BE2C (cell line): ENCODE measurements around the gene SPOCK3.

Source experiments
- DNase-seq: peaks from one replicate; pipeline ENCODE4 v3.0.0-alpha.2; 2020
- H3K27me3 ChIP-seq: fragments of 250-450 bp; sonication (Bioruptor Pico); 2 replicates; pipeline ENCODE4 v1.5.1; 2020; ENCODE audit warnings: mild to moderate bottlenecking
- H3K36me3 ChIP-seq: fragments of 250-450 bp; sonication (Bioruptor Pico); 2 replicates; pipeline ENCODE4 v1.5.1; 2020; ENCODE audit warnings: mild to moderate bottlenecking
- H3K4me1 ChIP-seq: fragments of 250-450 bp; sonication (Bioruptor Pico); 2 replicates; pipeline ENCODE4 v1.5.1; 2020
- H3K4me3 ChIP-seq: 2 replicates; pipeline ENCODE4 v1.5.1; 2011; ENCODE audit warnings: low read depth, low read length
- H3K9me3 ChIP-seq: fragments of 250-450 bp; sonication (Bioruptor Pico); 2 replicates; pipeline ENCODE4 v1.5.1; 2020
- CTCF ChIP-seq: IDR thresholded peaks from 2 replicates; pipeline ENCODE4 v1.5.1; 2012; ENCODE audit warnings: mild to moderate bottlenecking, low read depth, low read length

The SPOCK3 gene

GRCh38 chr4:167185465-167185864, 48.8 kb downstream of the SPOCK3 start:
- Histone ChIP-seq H3K27me3 (no peaks in the 10 kb centered on the region), H3K4me3 (no peak overlapping the region), H3K36me3 (no peaks in the 10 kb centered on the region), H3K9me3 (no peaks in the 10 kb centered on the region), H3K4me1 (no peaks in the 10 kb centered on the region)
- DNase-seq = no peak
- no peak for TF ChIP-seq CTCF

GRCh38 chr4:167183036-167183435, 51.3 kb downstream of the SPOCK3 start:
- no peaks in the 10 kb centered on the region for H3K27me3 ChIP-seq
- H3K4me3 ChIP-seq = no peak overlapping the region
- H3K36me3 ChIP-seq = no peaks in the 10 kb centered on the region
- no peak for DNase-seq
- no peak for TF ChIP-seq CTCF
- H3K4me1 ChIP-seq = peaks cover under 1% of the 10 kb centered on the region
- no peaks in the 10 kb centered on the region for H3K9me3 ChIP-seq

- no peak overlapping the region for H3K4me3 ChIP-seq
- peaks cover 6% of the 10 kb centered on the region for H3K4me1 ChIP-seq
- DNase-seq = no peak
- no peak for TF ChIP-seq CTCF
- H3K27me3 ChIP-seq = no peaks in the 10 kb centered on the region
- H3K9me3 ChIP-seq = no peaks in the 10 kb centered on the region
- H3K36me3 ChIP-seq = no peaks in the 10 kb centered on the region
Observed at GRCh38 chr4:167177925-167178324, 56.4 kb downstream of the SPOCK3 start.

GRCh38 chr4:167176723-167177367, 57.4 kb downstream of the SPOCK3 start:
- no peaks in the 10 kb centered on the region for H3K9me3 ChIP-seq
- TF ChIP-seq CTCF = no peak
- H3K4me3 ChIP-seq = no peak overlapping the region
- H3K4me1 ChIP-seq = peaks cover 6% of the 10 kb centered on the region
- no peaks in the 10 kb centered on the region for H3K27me3 ChIP-seq
- DNase-seq = no peak
- no peaks in the 10 kb centered on the region for H3K36me3 ChIP-seq

GRCh38 chr4:167171928-167172327, 62.4 kb downstream of the SPOCK3 start:
- Histone ChIP-seq H3K4me1 (no peaks in the 10 kb centered on the region), H3K27me3 (no peaks in the 10 kb centered on the region), H3K9me3 (no peaks in the 10 kb centered on the region), H3K36me3 (no peaks in the 10 kb centered on the region), H3K4me3 (no peak overlapping the region)
- no peak for DNase-seq
- no peak for TF ChIP-seq CTCF

GRCh38 chr4:167168611-167169010, 65.7 kb downstream of the SPOCK3 start:
- Histone ChIP-seq H3K36me3 (no peaks in the 10 kb centered on the region), H3K9me3 (no peaks in the 10 kb centered on the region), H3K4me1 (peaks cover 8% of the 10 kb centered on the region; the same call in 1 of the 2 replicates), H3K4me3 (no peak overlapping the region), H3K27me3 (no peaks in the 10 kb centered on the region)
- TF ChIP-seq CTCF = no peak
- no peak for DNase-seq
